Cardiac muscle cell (in vitro differentiated cells and primary cell): Measurements from ENCODE around the gene TPD52L1. TPM values are rescaled to one million over a fixed set of nuclear protein-coding genes. Genes with fewer than 3 reads are reported as not detected.

Source experiments
- DNase-seq, 2 donors: peaks; one replicate each; pipeline versions ENCODE4 v3.0.0 to v3.0.0-alpha.2; 2010 to 2017; ENCODE audit warnings: low read depth in 1 of 2, low spot score in 1 of 2
- H3K27ac ChIP-seq: fragments of 200-600 bp; sonication (generic); 2 replicates; pipeline ENCODE4 v1.5.1; 2016
- H3K27me3 ChIP-seq: fragments of 200-600 bp; sonication (generic); 2 replicates; pipeline ENCODE4 v1.6.0; 2016; ENCODE audit warnings: control low read depth
- H3K36me3 ChIP-seq: fragments of 200-600 bp; sonication (generic); 2 replicates; pipeline ENCODE4 v1.5.1; 2016; ENCODE audit warnings: control low read depth
- H3K4me1 ChIP-seq: fragments of 200-600 bp; sonication (generic); 2 replicates; pipeline ENCODE4 v1.8.1; 2017; ENCODE audit warnings: low read depth, mild to moderate bottlenecking, mixed run types
- H3K4me3 ChIP-seq: fragments of 200-600 bp; sonication (generic); 2 replicates; pipeline ENCODE4 v1.5.1; 2016; ENCODE audit warnings: mild to moderate bottlenecking
- H3K9me3 ChIP-seq: fragments of 200-600 bp; sonication (generic); 2 replicates; pipeline ENCODE4 v1.5.1; 2017; ENCODE audit warnings: low read depth, mild to moderate bottlenecking, control low read depth
- polyA plus RNA-seq: library from polyadenylated mRNA; unstranded; fragments of >200 nt; fragmentation: Nextera tagmentation; extraction: Ambion mirVana; gene quantifications from 2 replicates; pipeline ENCODE4 v1.2.1, GENCODE V29; 2016
- total RNA-seq: library from RNA; depleted of rRNA; stranded (reverse); fragments of >200 nt; gene quantifications from 2 replicates; pipeline ENCODE4 v1.2.3, GENCODE V29; 2016
- TF ChIP-seq, protein P1 (sequence below): IDR thresholded peaks from 2 replicates; pipeline ENCODE4 v1.5.1; 2012; ENCODE audit warnings: low read depth, mild to moderate bottlenecking, low read length

The TPD52L1 gene
- total and polyA plus RNA-seq, 2 experiments from 2014 or later, result 49.2 to 72.8 TPM

DNA sequence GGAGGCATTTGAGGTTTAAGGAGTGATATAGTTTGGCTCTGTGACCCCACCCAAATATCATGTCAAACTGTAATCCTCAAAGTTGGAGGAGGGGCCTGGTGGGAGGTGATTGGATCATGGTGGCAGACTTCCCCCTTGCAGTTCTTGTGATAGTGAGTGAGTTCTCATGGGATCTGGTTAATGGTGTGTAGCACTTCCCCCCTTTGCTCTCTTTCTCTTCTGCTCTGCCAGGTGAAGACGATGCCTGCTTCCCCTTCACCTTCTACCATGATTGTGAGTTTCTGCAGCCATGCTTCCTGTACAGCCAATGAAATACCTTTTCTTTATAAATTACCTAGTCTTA lies 149.9 kb downstream of the TPD52L1 start:
- DNase-seq, result no peak
- H3K27ac ChIP-seq, result no peak overlapping the region
- H3K27me3 ChIP-seq, result no peaks in the 10 kb centered on the region
- peaks cover 7% of the 10 kb centered on the region for H3K36me3 ChIP-seq
- no peaks in the 10 kb centered on the region for H3K9me3 ChIP-seq
- TF ChIP-seq, protein P1, sequence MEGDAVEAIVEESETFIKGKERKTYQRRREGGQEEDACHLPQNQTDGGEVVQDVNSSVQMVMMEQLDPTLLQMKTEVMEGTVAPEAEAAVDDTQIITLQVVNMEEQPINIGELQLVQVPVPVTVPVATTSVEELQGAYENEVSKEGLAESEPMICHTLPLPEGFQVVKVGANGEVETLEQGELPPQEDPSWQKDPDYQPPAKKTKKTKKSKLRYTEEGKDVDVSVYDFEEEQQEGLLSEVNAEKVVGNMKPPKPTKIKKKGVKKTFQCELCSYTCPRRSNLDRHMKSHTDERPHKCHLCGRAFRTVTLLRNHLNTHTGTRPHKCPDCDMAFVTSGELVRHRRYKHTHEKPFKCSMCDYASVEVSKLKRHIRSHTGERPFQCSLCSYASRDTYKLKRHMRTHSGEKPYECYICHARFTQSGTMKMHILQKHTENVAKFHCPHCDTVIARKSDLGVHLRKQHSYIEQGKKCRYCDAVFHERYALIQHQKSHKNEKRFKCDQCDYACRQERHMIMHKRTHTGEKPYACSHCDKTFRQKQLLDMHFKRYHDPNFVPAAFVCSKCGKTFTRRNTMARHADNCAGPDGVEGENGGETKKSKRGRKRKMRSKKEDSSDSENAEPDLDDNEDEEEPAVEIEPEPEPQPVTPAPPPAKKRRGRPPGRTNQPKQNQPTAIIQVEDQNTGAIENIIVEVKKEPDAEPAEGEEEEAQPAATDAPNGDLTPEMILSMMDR, result no peak
- H3K4me3 ChIP-seq, result no peak overlapping the region
- H3K4me1 ChIP-seq, result peaks cover 15% of the 10 kb centered on the region

DNA sequence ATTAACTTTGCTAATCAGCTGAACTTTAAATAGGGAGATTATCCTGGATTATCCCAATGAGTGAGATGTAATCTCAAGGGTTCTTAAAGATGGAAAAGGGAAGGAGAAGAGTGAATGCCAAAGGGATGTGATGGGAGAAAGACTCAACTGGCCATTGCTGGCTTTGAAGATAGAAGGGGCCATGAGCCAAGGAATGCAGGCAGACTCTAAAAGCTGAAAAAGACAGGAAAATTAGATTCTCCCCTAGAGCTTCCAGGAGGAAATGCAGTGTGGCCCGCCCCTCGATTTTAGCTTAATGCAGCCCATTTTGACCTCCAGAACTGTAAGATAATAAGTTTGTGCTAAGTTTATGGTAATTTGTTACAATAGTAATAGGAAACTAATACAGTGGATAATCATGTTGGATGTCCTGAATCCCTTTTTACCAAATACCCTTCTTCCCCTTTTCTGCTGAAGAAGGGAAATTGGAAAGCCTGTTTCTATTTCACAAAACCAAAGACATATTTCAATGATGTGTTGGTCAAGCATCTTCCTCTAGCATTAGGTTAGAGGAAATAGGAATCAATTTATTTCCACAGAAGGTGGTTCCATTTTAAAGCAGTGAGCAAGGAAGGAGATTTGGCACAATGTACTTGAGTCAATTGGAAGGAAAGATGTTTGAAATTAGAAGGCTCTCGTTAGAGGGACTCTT lies 151.5 kb downstream of the TPD52L1 start:
- H3K4me3 ChIP-seq, result no peak overlapping the region
- H3K27me3 ChIP-seq, result no peaks in the 10 kb centered on the region
- no peaks in the 10 kb centered on the region for H3K9me3 ChIP-seq
- DNase-seq, result no peak
- no peak overlapping the region for H3K27ac ChIP-seq
- H3K36me3 ChIP-seq, result no peaks in the 10 kb centered on the region
- peaks cover 8% of the 10 kb centered on the region for H3K4me1 ChIP-seq
- TF ChIP-seq, protein P1, result no peak

DNA sequence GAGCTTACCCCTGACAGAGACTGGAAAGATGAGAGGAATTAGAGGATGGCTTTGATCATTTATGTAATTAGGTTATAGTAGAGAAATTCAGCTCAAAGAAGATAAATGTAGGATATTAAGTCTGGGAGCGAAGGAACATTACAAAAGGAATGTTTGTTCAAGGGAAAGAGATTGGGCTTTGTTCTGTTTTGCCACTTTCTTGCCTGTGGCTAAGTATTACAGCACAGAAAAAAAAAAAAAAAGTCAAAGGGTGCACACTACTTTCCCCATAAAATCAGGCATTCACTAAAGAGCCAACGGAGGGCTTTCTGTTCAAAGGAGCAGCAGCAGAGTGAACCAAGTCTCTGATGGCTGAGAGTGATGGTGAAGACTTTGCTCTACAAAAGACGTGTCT lies 153.2 kb downstream of the TPD52L1 start:
- no peaks in the 10 kb centered on the region for H3K36me3 ChIP-seq
- no peak overlapping the region for H3K27ac ChIP-seq
- TF ChIP-seq, protein P1, result no peak
- H3K9me3 ChIP-seq, result no peaks in the 10 kb centered on the region
- no peaks in the 10 kb centered on the region for H3K4me1 ChIP-seq
- no peak for DNase-seq
- H3K4me3 ChIP-seq, result no peak overlapping the region
- no peaks in the 10 kb centered on the region for H3K27me3 ChIP-seq

DNA sequence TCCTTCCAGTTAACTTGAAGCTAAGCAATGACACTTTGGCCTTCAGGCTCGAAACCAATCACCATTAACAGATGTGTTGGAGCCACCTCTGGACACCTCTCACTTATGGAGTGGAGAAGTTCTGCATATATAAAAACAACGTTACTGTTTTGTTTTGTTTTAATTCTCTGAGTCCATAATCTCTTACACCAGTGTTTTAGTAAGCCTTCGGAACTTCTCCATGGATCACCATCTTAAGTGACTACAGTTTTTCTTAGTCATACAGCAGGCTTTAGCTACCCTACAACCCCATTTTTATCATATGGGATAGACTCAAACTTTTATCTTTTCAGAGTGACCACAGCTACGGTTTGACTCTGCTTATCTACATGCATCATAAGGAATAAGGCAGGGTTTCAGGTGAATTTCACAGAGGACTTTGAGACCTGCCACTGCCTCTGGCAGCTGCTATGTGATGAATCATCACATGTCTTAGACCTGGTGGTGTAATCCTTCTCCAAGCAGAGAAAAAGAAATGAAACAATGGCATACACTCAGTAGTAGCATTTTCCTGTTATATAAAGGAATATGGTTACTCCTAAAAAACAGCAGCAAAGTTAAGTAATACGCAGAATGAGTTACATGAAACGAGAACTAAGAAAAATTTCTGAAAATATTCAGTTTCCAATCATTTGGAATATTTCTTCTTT lies 153.7 kb downstream of the TPD52L1 start:
- Histone ChIP-seq H3K4me3 (no peak overlapping the region), H3K27me3 (no peaks in the 10 kb centered on the region), H3K36me3 (no peaks in the 10 kb centered on the region), H3K27ac (no peak overlapping the region), H3K4me1 (peaks cover 2% of the 10 kb centered on the region), H3K9me3 (no peaks in the 10 kb centered on the region)
- DNase-seq, result peak in 1 of 2 donors; percentile 16
- TF ChIP-seq, protein P1, result no peak

DNA sequence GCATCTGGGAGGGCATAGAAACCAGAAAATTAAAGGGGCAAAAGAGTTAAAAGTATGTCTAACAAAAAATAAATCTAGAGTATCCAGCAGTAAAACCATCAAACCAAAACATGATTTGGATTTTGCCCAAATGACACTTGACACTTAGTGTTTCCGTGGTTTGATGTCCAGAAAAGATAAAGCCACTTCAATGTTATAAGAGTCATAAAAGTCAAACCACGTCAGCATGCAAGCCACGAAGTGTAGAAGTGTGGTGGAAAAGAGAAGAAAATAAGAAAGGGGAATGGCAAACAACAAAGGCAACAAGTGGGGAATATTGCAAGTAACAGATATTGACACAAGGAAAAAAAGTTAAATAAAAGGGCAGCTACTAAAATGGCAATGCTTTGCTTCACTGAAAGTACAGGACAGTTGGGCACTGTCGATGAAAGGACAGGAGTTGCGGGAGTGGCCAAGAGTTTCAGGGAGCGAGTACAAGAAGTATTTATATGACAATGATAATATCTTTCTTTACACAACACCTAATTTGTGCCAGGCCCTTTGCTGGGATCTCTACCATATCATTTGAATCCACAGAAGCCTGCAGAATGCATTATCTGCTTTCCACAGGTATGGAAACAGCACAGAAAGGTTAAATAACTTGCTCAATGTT lies 154.5 kb downstream of the TPD52L1 start:
- TF ChIP-seq, protein P1, result no peak
- Histone ChIP-seq H3K4me1 (peaks cover 6% of the 10 kb centered on the region), H3K9me3 (no peaks in the 10 kb centered on the region), H3K4me3 (no peak overlapping the region), H3K36me3 (no peaks in the 10 kb centered on the region), H3K27ac (no peak overlapping the region), H3K27me3 (no peaks in the 10 kb centered on the region)
- no peak for DNase-seq
